Fibroblast of lung (primary cell): ENCODE data around the gene GLIPR2. TPM values are rescaled to one million over a fixed set of nuclear protein-coding genes. Genes with fewer than 3 reads are reported as not detected.

ENCODE experiments used
- DNase-seq, 2 donors: peaks; one replicate each; pipeline versions ENCODE4 v3.0.0 to v3.0.0-alpha.2; 2010; ENCODE audit warnings: low read depth in 2 of 2
- H2AFZ ChIP-seq: 2 replicates; pipeline ENCODE4 v1.5.1; 2012; ENCODE audit warnings: low read length, control low read depth, inconsistent platforms
- H3K27ac ChIP-seq: 2 replicates; pipeline ENCODE4 v1.5.1; 2011; ENCODE audit warnings: low read length, control low read depth; ENCODE audit not compliant: insufficient read depth
- H3K27me3 ChIP-seq: 2 replicates; pipeline ENCODE4 v1.5.1; 2011; ENCODE audit warnings: mild to moderate bottlenecking, low read length; ENCODE audit not compliant: control insufficient read depth, insufficient read depth
- H3K36me3 ChIP-seq: 2 replicates; pipeline ENCODE4 v1.5.1; 2011; ENCODE audit warnings: low read length; ENCODE audit not compliant: control insufficient read depth, insufficient read depth
- H3K4me1 ChIP-seq: 2 replicates; pipeline ENCODE4 v1.5.1; 2011; ENCODE audit warnings: low read length; ENCODE audit not compliant: control insufficient read depth, insufficient read depth; ENCODE audit errors: extremely low read depth
- H3K4me2 ChIP-seq: 2 replicates; pipeline ENCODE4 v1.5.1; 2011; ENCODE audit warnings: low read length, control low read depth; ENCODE audit not compliant: insufficient read depth; ENCODE audit errors: extremely low read depth
- H3K4me3 ChIP-seq, 4 experiments: fragments of 200-600 bp in 1 of 4; sonication (generic) in 1 of 4; replicated peaks in 1 of 4; 2 replicates each; pipeline ENCODE4 v1.5.1; 2011 to 2016; ENCODE audit warnings: low read length in 4 of 4, low read depth in 3 of 4, mild to moderate bottlenecking in 3 of 4, control low read depth in 2 of 4, inconsistent platforms in 1 of 4, mixed read lengths in 1 of 4; ENCODE audit not compliant: insufficient read depth in 1 of 4; ENCODE audit errors: control extremely low read depth in 1 of 4
- H3K79me2 ChIP-seq: 2 replicates; pipeline ENCODE4 v1.5.1; 2012; ENCODE audit warnings: mild to moderate bottlenecking, low read length, inconsistent platforms; ENCODE audit not compliant: control insufficient read depth, insufficient read depth
- H3K9ac ChIP-seq: 2 replicates; pipeline ENCODE4 v1.5.1; 2011; ENCODE audit warnings: mild to moderate bottlenecking, low read length, control low read depth; ENCODE audit not compliant: insufficient read depth
- H3K9me3 ChIP-seq: 2 replicates; pipeline ENCODE4 v1.5.1; 2012; ENCODE audit warnings: low read depth, low read length; ENCODE audit not compliant: control insufficient read depth, insufficient read depth
- H4K20me1 ChIP-seq: 2 replicates; pipeline ENCODE4 v1.5.1; 2011; ENCODE audit warnings: low read length; ENCODE audit not compliant: control insufficient read depth, insufficient read depth; ENCODE audit errors: extremely low read depth
- EZH2 ChIP-seq: IDR thresholded peaks from 2 replicates; pipeline ENCODE4 v1.5.1; 2012; ENCODE audit warnings: low read length, control low read depth, mild to moderate bottlenecking; ENCODE audit errors: missing control alignments
- polyA plus RNA-seq, 2 donors: library from polyadenylated mRNA; depleted of rRNA in 1 of 2; stranded (reverse) in 1 of 2; unstranded in 1 of 2; fragments of >200 nt; gene quantifications; 2 replicates each; pipeline ENCODE4 v1.2.1, GENCODE V29; 2011 to 2012; ENCODE audit warnings: missing spikeins in 1 of 2
- total RNA-seq: library from RNA; depleted of rRNA; stranded (reverse); fragments of >200 nt; gene quantifications from 2 replicates; pipeline ENCODE4 v1.2.1, GENCODE V29; 2014
- TF ChIP-seq, protein P1 (sequence below), 2 donors: IDR thresholded peaks in 1 of 2; conservative IDR thresholded peaks in 1 of 2; 1 replicate in 1 of 2; 2 replicates in 1 of 2; pipeline ENCODE4 v1.5.1; 2011 to 2012; ENCODE audit warnings: low read length in 2 of 2, control low read depth in 1 of 2, inconsistent platforms in 1 of 2, low read depth in 1 of 2, mild to moderate bottlenecking in 1 of 2

The GLIPR2 gene
- total and polyA plus RNA-seq, 2 donors (not counting 1 experiment from before 2014, with no cell fraction given) = 40.0 to 108 TPM

DNA sequence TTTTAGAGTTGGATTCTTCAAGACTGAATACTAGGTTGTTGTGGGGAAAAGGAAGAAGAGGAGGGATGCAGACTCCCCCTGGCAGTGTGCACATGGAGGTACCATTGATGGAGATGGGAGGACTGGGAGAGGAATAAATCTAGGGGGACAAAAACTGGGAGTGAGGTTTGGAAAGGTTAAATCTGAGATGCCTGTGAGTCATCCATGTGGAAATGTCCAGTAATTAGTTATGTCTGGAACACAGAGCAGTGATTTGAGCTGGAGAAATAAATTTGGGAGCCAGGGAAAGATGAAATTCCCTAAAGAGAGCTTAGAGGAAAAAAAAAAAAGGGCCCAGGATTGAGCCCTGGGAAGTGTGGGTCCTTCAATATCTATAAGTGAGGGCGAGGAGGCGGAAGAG is 24.7 kb downstream of the GLIPR2 start:
- H3K27ac ChIP-seq = no peak overlapping the region
- H2AFZ ChIP-seq = no peak overlapping the region
- H4K20me1 ChIP-seq = no peaks in the 10 kb centered on the region
- TF ChIP-seq EZH2 = no peak
- TF ChIP-seq, protein P1, sequence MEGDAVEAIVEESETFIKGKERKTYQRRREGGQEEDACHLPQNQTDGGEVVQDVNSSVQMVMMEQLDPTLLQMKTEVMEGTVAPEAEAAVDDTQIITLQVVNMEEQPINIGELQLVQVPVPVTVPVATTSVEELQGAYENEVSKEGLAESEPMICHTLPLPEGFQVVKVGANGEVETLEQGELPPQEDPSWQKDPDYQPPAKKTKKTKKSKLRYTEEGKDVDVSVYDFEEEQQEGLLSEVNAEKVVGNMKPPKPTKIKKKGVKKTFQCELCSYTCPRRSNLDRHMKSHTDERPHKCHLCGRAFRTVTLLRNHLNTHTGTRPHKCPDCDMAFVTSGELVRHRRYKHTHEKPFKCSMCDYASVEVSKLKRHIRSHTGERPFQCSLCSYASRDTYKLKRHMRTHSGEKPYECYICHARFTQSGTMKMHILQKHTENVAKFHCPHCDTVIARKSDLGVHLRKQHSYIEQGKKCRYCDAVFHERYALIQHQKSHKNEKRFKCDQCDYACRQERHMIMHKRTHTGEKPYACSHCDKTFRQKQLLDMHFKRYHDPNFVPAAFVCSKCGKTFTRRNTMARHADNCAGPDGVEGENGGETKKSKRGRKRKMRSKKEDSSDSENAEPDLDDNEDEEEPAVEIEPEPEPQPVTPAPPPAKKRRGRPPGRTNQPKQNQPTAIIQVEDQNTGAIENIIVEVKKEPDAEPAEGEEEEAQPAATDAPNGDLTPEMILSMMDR (conservative IDR thresholded peaks at IDR 0.05 in 1 of 2, IDR thresholded peaks at IDR 0.05 in 1 of 2; ENCODE audit: low read depth in 1 of 2, low read length in 2 of 2) = no peak
- no peaks in the 10 kb centered on the region for H3K27me3 ChIP-seq
- peak; percentile 53 to 56 for DNase-seq
- H3K79me2 ChIP-seq = no peaks in the 10 kb centered on the region
- H3K36me3 ChIP-seq = no peaks in the 10 kb centered on the region
- peaks cover 28% of the 10 kb centered on the region for H3K4me1 ChIP-seq
- H3K9ac ChIP-seq = no peak overlapping the region
- no peak overlapping the region for H3K4me3 ChIP-seq
- H3K9me3 ChIP-seq = no peaks in the 10 kb centered on the region
- peak overlapping the region; percentile 27 for H3K4me2 ChIP-seq

- no peaks in the 10 kb centered on the region for H3K27me3 ChIP-seq
- no peak overlapping the region for H3K9ac ChIP-seq
- H3K4me2 ChIP-seq = no peak overlapping the region
- TF ChIP-seq EZH2 = no peak
- TF ChIP-seq, protein P1 (conservative IDR thresholded peaks at IDR 0.05 in 1 of 2, IDR thresholded peaks at IDR 0.05 in 1 of 2; ENCODE audit: low read depth in 1 of 2, low read length in 2 of 2) = no peak
- peaks cover 28% of the 10 kb centered on the region for H3K4me1 ChIP-seq
- H3K27ac ChIP-seq = no peak overlapping the region
- no peak overlapping the region for H2AFZ ChIP-seq
- no peaks in the 10 kb centered on the region for H3K9me3 ChIP-seq
- H3K79me2 ChIP-seq = no peaks in the 10 kb centered on the region
- H3K36me3 ChIP-seq = no peaks in the 10 kb centered on the region
- no peak for DNase-seq
- no peaks in the 10 kb centered on the region for H4K20me1 ChIP-seq
- H3K4me3 ChIP-seq = no peak overlapping the region
Observed at GRCh38 chr9:36162211-36162738, 25.7 kb downstream of the GLIPR2 start.

DNA sequence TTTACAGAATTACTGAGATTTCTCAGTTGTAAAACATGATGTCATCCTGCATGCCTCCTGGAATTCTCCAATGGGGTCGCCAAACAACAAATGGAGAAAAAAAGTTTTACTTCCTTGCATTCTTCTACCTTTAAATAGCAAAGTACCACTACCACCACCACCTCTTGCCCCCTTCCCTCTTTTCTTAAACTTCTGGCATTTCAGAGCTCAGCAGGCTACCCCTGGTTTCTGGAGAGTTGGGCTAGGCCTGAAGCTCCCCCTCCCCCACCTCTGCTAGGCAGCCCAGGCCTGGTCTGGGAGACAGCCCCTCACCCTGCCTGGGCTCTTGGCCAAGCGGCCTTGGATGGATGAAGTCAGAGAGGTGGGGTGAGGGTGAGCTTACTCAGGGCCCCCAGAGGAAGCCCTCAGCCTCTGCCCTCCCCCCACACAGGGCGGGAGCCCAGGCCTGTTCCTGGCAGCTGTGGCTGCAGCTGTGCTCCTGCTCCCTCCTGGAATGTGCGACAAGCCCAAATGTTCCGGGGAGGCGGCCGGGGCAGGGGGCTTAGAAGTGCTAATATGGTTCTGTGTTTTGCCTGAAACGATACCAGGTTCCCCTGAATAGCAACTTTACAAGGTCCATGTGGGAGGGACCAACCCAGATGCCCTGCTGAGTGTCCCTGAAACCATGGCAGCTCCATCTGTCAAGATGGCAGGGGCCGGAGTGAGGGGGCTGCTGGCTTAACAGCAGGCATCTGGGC is 26.7 kb downstream of the GLIPR2 start:
- no peaks in the 10 kb centered on the region for H3K79me2 ChIP-seq
- peak overlapping the region; percentile 38 for H3K27ac ChIP-seq
- H3K4me1 ChIP-seq = peaks cover 28% of the 10 kb centered on the region
- DNase-seq = peak; percentile 93 to 94
- H3K4me2 ChIP-seq = peak overlapping the region; percentile 51
- H3K9me3 ChIP-seq = no peaks in the 10 kb centered on the region
- no peaks in the 10 kb centered on the region for H3K27me3 ChIP-seq
- peak overlapping the region; percentile 7 for H2AFZ ChIP-seq
- H4K20me1 ChIP-seq = no peaks in the 10 kb centered on the region
- no peak overlapping the region for H3K4me3 ChIP-seq
- no peak for TF ChIP-seq EZH2
- no peaks in the 10 kb centered on the region for H3K36me3 ChIP-seq
- H3K9ac ChIP-seq = no peak overlapping the region
